PC-3 (cell line): Measurements from ENCODE around the gene CACNA1D. TPM values are rescaled to one million over a fixed set of nuclear protein-coding genes. Genes with fewer than 3 reads are reported as not detected.

Experiments used
- ATAC-seq: fragments of 200-7000 bp; cut with Tn5 transposase; 2 replicates; pipeline ENCODE4 v1.9.1; 2020; ENCODE audit warnings: mild to moderate bottlenecking, moderate library complexity
- BruUV-seq: library from RNA; stranded (reverse); fragments of 400-500 nt; replicated peaks from 2 replicates; lab custom pipeline; 2021; lab: Mats Ljungman, UMichigan
- CTCF ChIA-PET: fragments of 300-600 bp; sonication (Branson Sonifier 250); formaldehyde crosslinking; loops from one replicate; lab custom pipeline; 2022; ENCODE audit warnings: antibody characterized with exemption; lab: Charles Lee
- POLR2A ChIA-PET: fragments of 300-600 bp; sonication (Branson Sonifier 250); formaldehyde crosslinking; loops from one replicate; lab custom pipeline; 2022; ENCODE audit warnings: antibody characterized with exemption; ENCODE audit not compliant: unreplicated experiment; lab: Charles Lee
- DNase-seq: peaks from one replicate; pipeline ENCODE4 v3.0.0-alpha.2; 2015
- H2AFZ ChIP-seq: fragments of 300-600 bp; sonication (generic); 2 replicates; pipeline ENCODE4 v1.6.0; 2016; ENCODE audit warnings: antibody characterized with exemption, low read length
- H3F3A ChIP-seq: fragments of 300-600 bp; sonication (generic); one replicate; pipeline ENCODE4 v1.6.0; 2017; ENCODE audit warnings: antibody characterized with exemption, low read length, control low read depth, mild to moderate bottlenecking; ENCODE audit not compliant: unreplicated experiment
- H3K27ac ChIP-seq: fragments of 300-600 bp; sonication (generic); 2 replicates; pipeline ENCODE4 v1.5.1; 2016; ENCODE audit warnings: mild to moderate bottlenecking, low read length
- H3K27me3 ChIP-seq: fragments of 300-600 bp; sonication (generic); 2 replicates; pipeline ENCODE4 v1.6.1; 2016; ENCODE audit warnings: low read length, mixed read lengths
- H3K36me3 ChIP-seq: fragments of 300-600 bp; sonication (generic); 2 replicates; pipeline ENCODE4 v1.6.1; 2016; ENCODE audit warnings: low read depth, mixed run types, low read length, mixed read lengths
- H3K4me1 ChIP-seq: fragments of 300-600 bp; sonication (generic); 2 replicates; pipeline ENCODE4 v1.5.1; 2016; ENCODE audit warnings: low read length; ENCODE audit not compliant: insufficient read depth
- H3K4me2 ChIP-seq: fragments of 300-600 bp; sonication (generic); 2 replicates; pipeline ENCODE4 v1.6.0; 2016; ENCODE audit warnings: low read length
- H3K4me3 ChIP-seq: fragments of 300-600 bp; sonication (generic); 2 replicates; pipeline ENCODE4 v1.5.1; 2016; ENCODE audit warnings: mild to moderate bottlenecking, low read length, mixed read lengths
- H3K79me2 ChIP-seq: fragments of 300-600 bp; sonication (generic); 2 replicates; pipeline ENCODE4 v1.6.1; 2017; ENCODE audit warnings: low read length, mixed read lengths
- H3K9ac ChIP-seq: fragments of 300-600 bp; sonication (generic); 2 replicates; pipeline ENCODE4 v1.6.0; 2016; ENCODE audit warnings: mild to moderate bottlenecking, low read length
- H3K9me2 ChIP-seq: fragments of 300-600 bp; sonication (generic); replicated peaks from 2 replicates; pipeline ENCODE4 v1.6.1; 2016; ENCODE audit warnings: mixed run types, low read length, mixed read lengths
- H3K9me3 ChIP-seq: fragments of 300-600 bp; sonication (generic); 2 replicates; pipeline ENCODE4 v1.6.1; 2016; ENCODE audit warnings: low read length, mixed read lengths
- H4K20me1 ChIP-seq: fragments of 300-600 bp; sonication (generic); 2 replicates; pipeline ENCODE4 v1.6.1; 2016; ENCODE audit warnings: low read length, mixed read lengths
- CTCF ChIP-seq: fragments of 300-600 bp; sonication (generic); conservative IDR thresholded peaks from 2 replicates; pipeline ENCODE4 v1.5.1; 2017; ENCODE audit warnings: antibody characterized with exemption, low read depth, mild to moderate bottlenecking, low read length
- EZH2 ChIP-seq: fragments of 300-600 bp; sonication (generic); IDR thresholded peaks from one replicate; pipeline ENCODE4 v1.6.1; 2017; ENCODE audit warnings: antibody characterized with exemption, mild to moderate bottlenecking, low read length; ENCODE audit not compliant: unreplicated experiment
- EZH2phosphoT487 ChIP-seq: fragments of 300-600 bp; sonication (generic); IDR thresholded peaks from 2 replicates; pipeline ENCODE4 v1.6.1; 2018; ENCODE audit warnings: mild to moderate bottlenecking, antibody characterized with exemption, low read length, borderline replicate concordance
- intact Hi-C: fragments of 100-400 bp; cut with micrococcal nuclease; formaldehyde crosslinking; loops from 2 replicates; pipeline ENCODE4 v1.9.0; 2023
- total RNA-seq: library from RNA; depleted of rRNA; stranded (reverse); fragments of >200 nt; gene quantifications from 2 replicates; pipeline ENCODE4 v1.2.3, GENCODE V29; 2014

Gene CACNA1D
- total RNA-seq, 1 experiment from 2014 or later: not detected

DNA sequence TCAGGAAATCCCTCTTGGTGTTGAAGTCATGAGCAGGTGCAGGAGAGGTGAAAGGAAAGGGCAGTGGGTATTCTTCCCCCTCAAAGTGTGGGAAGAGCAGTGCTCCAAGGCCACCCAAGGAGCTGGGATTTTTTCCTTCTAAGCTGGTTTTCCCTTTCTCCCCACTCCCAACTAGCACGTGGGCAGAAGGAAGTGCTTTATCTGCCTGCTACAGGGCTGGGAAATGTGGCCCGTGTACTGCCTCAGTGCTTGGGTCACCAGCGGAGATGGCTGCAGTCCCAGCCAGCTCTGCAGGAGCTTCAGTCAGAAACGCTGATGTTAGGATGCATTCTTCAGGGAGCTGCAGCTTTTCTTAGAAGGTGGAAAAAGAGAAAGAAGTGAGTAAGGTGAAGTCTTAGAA lies 99.2 kb downstream of the CACNA1D start:
- no peak overlapping the region for H3K27ac ChIP-seq
- no peak overlapping the region for H3K4me2 ChIP-seq
- peaks cover 73% of the 10 kb centered on the region for H3K27me3 ChIP-seq
- BruUV-seq: no TSS peak
- no peaks in the 10 kb centered on the region for H4K20me1 ChIP-seq
- no peaks in the 10 kb centered on the region for H3K9me2 ChIP-seq
- ATAC-seq: no peak
- no peak overlapping the region for H2AFZ ChIP-seq
- DNase-seq: no peak
- TF ChIP-seq EZH2: no peak
- TF ChIP-seq EZH2phosphoT487: no peak
- no peak for TF ChIP-seq CTCF
- POLR2A ChIA-PET: no interaction called here
- no peak overlapping the region for H3K9ac ChIP-seq
- no peaks in the 10 kb centered on the region for H3K4me1 ChIP-seq
- no peaks in the 10 kb centered on the region for H3K9me3 ChIP-seq
- H3K36me3 ChIP-seq: no peaks in the 10 kb centered on the region
- CTCF ChIA-PET: no interaction called here
- H3K4me3 ChIP-seq: no peak overlapping the region
- intact Hi-C loops: no loop called here
- no peaks in the 10 kb centered on the region for H3K79me2 ChIP-seq
- H3F3A ChIP-seq: no peaks in the 10 kb centered on the region

DNA sequence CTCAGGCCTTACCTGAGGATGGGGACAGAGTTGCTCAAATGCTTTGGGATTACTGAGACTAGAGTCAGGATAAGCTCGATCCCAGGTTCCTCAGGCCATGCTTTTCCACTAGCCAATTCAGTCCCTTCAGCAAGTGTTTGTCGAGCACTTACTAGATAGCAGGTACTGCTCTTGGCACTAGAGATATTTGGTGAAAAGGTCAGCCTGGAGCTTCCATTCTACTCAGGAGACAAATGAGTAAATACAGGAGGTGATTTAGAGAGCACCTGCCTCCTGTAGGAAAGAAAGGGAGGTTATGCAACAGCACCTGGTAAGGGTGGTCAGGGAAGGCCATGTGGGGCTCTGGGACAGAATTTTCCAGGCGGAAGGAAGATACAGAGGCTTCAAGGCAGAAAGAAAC lies 99.9 kb downstream of the CACNA1D start:
- Histone ChIP-seq H3K9me2 (no peaks in the 10 kb centered on the region), H3K4me2 (no peak overlapping the region), H3K4me1 (no peaks in the 10 kb centered on the region), H3K9ac (no peak overlapping the region), H3K36me3 (no peaks in the 10 kb centered on the region), H3K79me2 (no peaks in the 10 kb centered on the region), H4K20me1 (no peaks in the 10 kb centered on the region), H3K9me3 (no peaks in the 10 kb centered on the region), H3F3A (no peaks in the 10 kb centered on the region), H2AFZ (no peak overlapping the region), H3K4me3 (no peak overlapping the region), H3K27ac (no peak overlapping the region), H3K27me3 (peaks cover 73% of the 10 kb centered on the region)
- DNase-seq (no peak), ATAC-seq (no peak)
- TF ChIP-seq CTCF (no peak), EZH2 (no peak), EZH2phosphoT487 (no peak)
- ChIA-PET POLR2A (no interaction called here), CTCF (no interaction called here)
- intact Hi-C loops: no loop called here
- no TSS peak for BruUV-seq

- DNase-seq (no peak), ATAC-seq (no peak)
- H3K4me3 ChIP-seq: no peak overlapping the region
- no peak overlapping the region for H2AFZ ChIP-seq
- no peaks in the 10 kb centered on the region for H3K79me2 ChIP-seq
- no peak overlapping the region for H3K9ac ChIP-seq
- no TSS peak for BruUV-seq
- no peaks in the 10 kb centered on the region for H4K20me1 ChIP-seq
- H3K36me3 ChIP-seq: no peaks in the 10 kb centered on the region
- ChIA-PET POLR2A (no interaction called here), CTCF (no interaction called here)
- TF ChIP-seq EZH2phosphoT487: no peak
- TF ChIP-seq CTCF: no peak
- no peak for TF ChIP-seq EZH2
- H3K4me2 ChIP-seq: no peak overlapping the region
- no peaks in the 10 kb centered on the region for H3K9me3 ChIP-seq
- H3F3A ChIP-seq: no peaks in the 10 kb centered on the region
- no peaks in the 10 kb centered on the region for H3K9me2 ChIP-seq
- intact Hi-C loops: no loop called here
- peaks cover 73% of the 10 kb centered on the region for H3K27me3 ChIP-seq
- no peaks in the 10 kb centered on the region for H3K4me1 ChIP-seq
- no peak overlapping the region for H3K27ac ChIP-seq
Measured at GRCh38 chr3:53595660-53596059, 101.2 kb downstream of the CACNA1D start.
